Measurements from ENCODE around the gene FIGN.

The FIGN gene, protein sequence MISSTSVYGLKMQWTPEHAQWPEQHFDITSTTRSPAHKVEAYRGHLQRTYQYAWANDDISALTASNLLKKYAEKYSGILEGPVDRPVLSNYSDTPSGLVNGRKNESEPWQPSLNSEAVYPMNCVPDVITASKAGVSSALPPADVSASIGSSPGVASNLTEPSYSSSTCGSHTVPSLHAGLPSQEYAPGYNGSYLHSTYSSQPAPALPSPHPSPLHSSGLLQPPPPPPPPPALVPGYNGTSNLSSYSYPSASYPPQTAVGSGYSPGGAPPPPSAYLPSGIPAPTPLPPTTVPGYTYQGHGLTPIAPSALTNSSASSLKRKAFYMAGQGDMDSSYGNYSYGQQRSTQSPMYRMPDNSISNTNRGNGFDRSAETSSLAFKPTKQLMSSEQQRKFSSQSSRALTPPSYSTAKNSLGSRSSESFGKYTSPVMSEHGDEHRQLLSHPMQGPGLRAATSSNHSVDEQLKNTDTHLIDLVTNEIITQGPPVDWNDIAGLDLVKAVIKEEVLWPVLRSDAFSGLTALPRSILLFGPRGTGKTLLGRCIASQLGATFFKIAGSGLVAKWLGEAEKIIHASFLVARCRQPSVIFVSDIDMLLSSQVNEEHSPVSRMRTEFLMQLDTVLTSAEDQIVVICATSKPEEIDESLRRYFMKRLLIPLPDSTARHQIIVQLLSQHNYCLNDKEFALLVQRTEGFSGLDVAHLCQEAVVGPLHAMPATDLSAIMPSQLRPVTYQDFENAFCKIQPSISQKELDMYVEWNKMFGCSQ

DNA sequence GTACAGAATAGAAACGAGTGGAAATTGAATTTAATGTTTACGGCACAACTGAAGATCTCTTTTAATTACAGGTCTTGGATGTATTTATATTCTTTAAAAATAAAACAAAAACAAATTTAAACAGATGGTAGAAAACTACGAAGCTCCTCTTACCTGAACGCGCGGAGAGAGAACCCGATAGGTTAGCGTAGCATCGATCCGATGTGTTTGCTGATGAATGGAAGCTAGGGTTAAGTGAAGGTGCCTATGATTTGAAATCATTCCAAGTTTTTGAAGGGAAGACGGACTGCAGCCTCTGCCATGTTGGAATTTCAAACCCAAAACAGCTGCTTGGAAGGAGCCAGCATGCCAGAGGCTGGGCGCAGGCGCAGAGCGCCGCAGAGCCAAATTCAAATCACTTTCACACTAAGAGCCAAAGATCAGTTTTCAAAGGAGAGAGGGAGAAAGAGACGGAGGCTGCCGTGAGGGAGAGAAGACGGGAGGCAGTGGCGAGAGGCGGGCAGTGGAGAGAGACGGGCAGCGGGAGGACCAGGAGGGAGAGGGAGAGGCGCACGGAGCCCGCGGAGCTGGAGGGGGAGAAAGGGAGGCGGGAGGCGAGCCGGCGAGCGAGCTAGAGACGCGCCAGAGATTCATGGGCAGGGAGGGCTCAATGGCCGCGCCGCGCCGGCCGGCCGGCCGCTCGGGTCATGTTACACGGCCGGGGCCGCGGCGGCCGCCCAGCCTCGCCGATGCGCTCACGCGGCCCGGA lies at the start of gene FIGN:
Gene FIGN (minus strand): TSS at position 324 of the 748 bp plus-strand sequence. CDS start 1,081 bp downstream, outside the sequence.
- no peak for DNase-seq (ENCODE audit: low read depth in 2 of 2)

DNA sequence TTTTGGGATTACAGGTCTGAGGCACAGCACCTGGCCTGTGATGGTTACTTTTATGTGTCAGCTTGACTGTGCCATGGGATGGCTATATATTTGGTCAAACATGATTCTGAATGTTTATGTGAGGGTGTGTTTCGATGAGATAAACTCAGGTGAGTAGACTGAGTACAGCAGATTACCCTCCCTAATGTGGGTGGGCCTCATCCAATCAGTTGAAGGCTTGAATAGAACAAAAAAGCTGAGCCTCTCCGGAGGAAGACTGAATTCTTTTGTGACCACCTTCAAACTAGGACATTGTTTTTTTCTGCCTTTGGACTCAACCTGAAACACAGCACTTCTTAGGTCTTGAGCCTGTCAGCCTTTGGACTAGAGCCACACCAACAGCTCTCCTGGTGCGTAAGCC lies 49.4 kb upstream of the FIGN start:
- DNase-seq (ENCODE audit: low read depth in 2 of 2): no peak

DNA sequence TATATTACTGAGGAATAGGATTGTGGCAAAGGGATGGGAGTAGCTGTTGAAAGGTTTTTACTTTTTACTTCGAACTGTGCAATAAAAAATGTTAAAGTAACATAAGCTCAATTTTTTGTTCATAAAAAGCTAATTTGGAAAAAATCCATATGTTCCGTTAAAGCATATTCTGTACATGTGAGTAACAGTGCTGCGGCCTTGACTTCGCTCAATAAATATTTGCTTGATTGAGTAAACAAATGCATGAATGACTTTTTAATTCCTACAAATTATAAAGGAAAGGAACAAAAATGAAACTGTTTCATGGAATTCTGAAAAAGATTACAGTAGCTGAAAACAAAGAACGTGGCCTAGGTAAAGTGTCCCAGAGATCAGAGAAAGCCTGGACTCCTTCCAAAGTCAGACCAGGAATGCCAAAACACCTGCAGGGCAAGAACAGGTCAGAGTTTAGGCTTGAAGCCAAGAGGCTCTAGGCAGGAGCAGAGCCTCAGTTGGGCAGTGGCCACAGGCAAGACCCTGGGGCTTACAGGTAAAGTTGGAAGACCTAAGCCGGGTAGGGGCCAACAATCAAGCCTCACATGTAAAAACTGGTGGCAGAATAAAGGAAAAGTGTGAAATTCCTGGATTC lies 44.3 kb upstream of the FIGN start:
- no peak for DNase-seq (ENCODE audit: low read depth in 2 of 2)

DNA sequence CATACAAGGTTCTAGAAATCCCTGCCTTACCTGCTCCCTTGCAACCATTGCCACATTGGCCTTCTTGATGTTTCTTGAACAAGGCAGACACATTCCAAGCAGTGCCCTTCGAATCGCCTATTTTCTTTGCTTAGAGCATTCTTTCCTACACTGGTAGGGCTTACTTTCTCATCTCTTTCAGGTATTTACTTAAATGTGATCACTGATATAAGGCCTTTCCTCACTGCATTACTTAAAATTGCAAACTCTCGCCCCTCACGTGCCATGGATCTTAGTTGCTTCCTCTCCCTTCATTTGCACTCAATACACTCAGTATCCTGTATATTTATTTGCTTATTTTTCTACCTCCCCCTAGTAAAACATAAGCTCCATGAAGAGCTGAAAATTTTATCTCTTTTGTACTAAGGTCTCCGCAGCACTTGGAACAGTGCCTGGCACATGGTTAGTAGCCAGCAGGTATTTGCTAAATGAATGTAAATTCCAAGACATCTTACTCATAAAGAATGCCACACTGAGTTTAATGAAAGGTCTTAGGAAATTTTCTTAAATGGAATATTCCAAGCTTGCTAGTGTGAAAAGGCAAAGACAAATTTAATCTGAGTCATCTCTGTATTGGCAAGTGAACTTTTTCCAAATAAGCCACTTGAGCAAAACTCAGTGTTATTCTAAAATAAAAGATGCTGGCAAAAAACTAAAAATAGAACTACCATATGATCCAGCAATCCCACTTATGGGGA lies 42.4 kb upstream of the FIGN start:
- DNase-seq (ENCODE audit: low read depth in 2 of 2): no peak

DNA sequence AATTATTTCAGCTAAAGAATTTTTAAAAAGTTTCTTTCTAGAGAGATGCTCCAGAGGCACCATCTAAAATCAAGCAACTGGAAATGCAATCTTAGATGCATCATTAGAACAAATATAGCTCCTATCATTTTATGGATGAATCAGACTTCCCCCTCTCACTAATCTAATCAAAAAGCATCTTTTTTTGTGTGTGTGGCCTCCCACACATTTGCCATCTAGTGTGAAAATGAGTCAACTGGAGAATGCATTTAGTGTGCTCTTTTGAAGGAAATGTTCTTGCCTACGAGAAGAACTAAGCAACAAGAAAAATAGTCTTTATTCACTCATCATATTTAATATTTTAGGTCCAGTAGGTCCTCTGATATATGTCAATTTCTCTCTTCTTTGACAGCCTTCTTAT lies 39.5 kb upstream of the FIGN start:
- DNase-seq (ENCODE audit: low read depth in 2 of 2): no peak

DNA sequence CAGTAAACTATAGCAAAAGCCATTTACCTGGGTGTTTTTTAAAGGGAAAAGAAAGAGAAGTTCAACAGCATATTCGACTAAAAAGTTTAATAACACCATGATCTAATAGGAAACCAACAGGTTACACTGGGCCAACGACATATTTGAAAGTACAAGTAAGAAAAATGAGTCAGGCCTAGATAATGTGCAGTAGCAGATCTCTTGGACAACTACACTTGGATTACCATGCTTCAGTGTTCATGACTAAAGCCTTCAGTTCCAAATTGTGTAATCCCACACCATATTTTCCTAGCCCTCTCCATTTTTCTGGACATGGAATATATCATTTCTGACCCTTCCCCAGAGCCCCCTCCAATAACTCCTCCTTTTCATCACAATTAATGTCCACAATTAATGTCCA lies 39.1 kb upstream of the FIGN start:
- DNase-seq (ENCODE audit: low read depth in 2 of 2): no peak

DNA sequence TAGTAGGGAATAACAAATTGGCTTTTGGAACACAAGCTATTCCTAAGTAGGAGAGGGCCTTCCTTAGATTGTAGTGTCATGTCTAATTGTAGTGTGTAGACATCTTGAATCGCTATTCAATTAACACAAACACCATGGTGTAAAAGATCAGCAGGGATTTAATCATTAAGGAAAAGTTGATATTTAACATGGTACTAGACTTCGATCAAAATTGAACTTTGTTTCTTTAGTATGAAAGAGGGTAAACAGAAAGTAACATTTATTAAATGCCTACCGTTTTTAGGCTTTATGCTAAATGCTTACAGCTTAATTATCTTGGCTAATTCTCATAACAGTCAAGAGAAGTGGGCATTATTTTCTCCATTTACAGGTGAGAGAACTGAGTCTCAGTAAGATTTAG lies 37.5 kb upstream of the FIGN start:
- DNase-seq (ENCODE audit: low read depth in 2 of 2): no peak

DNA sequence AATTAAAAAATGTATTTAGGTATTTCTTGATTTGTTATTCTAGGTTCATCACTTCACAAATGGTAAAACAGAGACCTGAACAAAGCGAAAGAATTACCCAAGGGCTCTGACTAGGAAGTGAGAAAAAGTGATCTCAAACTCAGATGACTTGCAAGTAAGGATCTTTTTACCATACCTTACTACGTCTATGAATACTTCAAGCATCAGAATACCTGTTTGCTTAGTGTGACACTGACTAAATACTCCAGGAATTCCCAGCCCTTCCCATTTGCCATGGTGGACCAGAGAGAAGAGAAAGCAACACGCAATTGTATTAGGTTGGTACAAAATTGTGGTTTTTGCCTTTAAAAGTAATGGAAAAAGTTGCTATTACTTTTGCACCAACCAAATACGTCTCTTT lies 35.8 kb upstream of the FIGN start:
- DNase-seq (ENCODE audit: low read depth in 2 of 2): no peak

DNA sequence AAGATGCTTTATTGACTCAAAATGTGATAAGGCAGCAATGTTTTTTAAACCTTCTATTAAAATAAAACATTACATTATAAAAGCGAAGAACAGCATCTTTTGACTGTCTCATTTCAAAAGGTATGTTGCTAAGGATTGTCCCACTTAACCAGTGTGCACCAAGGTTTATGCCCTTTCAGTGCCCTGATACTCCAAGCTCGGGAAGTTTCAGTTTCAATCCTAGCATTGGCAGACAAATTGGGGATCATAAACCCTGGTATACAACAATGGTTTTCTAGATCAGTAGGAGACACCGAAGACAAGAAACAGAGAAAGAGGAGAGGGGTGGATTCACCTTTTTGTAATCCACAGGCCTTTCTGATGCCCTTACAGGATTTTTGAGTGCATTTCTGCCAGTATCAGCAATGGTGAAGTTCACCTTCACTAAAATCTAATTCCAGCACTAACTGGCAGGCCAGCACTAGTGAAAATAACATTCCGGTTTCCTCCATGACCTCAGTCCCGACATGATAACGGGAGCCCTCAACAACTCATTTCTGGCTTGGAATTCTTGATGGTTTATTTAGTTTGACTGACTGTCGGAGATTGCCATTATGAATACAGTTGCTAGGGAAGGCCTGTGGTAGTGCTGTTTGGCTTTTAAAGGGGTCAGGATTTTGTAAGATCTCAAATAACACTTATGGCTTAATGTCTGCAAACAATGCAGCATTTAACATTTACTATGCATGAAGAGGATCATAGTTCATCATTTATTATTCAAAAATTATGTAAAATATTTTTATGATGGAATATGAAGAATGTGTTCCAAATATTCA lies 33.3 kb upstream of the FIGN start:
- no peak for DNase-seq (ENCODE audit: low read depth in 2 of 2)

DNA sequence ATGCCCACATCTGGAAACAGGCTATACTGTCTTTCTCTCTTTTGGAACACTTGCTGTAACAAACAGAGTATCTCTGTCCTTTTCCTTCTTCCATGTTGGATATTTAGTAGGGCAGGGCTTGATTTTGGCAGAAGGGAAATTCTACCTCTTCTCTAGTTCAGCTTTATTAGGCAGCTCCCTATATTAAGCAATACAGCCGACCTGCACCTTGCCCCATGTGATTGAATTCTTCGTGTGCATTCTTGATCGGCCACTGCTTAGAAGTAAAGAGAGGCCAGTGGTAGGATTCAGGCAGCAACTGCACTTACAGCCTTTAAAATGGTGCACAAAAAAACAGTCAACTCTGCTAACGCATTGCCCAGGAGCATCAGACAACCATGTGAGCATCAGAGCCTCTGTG lies 31.3 kb upstream of the FIGN start:
- no peak for DNase-seq (ENCODE audit: low read depth in 2 of 2)

DNA sequence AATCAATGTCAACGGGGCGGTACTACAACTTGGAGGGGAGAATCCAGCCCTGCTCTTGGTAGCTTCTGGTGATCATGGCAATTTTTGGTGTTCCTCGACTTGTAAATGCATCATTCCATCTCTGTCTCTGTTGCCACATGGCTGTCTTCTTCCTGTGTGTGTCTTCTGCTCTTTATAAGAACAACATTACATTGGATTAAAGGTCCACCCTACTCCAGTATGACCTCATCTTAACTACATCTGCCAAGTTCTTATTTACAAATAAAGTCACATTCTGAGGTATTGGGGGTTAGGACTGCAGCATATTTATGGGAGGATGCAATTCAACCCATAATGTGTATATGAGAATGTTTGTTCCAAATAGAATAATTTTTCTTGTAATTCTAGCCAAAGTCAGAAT lies 28.8 kb upstream of the FIGN start:
- DNase-seq (ENCODE audit: low read depth in 2 of 2): no peak

DNA sequence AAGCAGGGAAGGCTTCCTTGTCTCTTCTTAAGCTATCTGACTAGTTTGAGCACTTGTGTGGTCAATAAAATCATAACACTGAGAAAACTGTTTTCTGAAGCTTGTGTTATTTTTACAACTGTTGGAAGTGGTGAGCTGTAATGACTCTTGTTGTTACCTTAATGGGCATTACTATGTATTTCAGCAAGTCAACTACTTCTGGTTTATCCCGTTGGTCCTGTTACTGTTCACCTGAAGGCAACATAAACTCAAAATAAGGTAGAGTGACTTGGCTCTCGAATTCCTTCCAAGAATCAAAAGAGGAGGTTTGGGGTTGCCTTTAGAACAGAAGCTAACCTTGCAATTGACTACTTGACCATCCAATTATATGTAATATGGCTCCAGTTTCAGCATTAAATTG lies 23.2 kb upstream of the FIGN start:
- DNase-seq (ENCODE audit: low read depth in 2 of 2): no peak

DNA sequence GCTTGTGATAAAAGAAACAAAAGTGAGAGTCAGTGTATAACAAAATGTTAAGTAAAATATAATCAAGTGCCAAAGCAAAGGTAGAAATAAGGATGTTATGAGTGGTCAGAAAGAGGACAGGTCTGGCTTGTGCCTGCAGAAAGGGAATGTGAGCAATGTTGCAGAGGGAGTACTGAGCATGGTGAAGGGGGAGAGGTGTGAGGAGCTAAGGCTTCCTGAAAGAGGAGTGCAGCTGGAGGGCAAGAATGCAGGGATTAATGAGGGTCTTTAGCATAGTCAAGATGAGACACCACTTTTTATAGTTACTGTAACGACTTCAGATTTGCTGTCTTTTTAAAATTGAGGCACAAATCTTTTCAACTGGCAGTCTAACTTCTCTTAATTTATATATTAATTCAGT lies 22.0 kb upstream of the FIGN start:
- no peak for DNase-seq (ENCODE audit: low read depth in 2 of 2)

DNA sequence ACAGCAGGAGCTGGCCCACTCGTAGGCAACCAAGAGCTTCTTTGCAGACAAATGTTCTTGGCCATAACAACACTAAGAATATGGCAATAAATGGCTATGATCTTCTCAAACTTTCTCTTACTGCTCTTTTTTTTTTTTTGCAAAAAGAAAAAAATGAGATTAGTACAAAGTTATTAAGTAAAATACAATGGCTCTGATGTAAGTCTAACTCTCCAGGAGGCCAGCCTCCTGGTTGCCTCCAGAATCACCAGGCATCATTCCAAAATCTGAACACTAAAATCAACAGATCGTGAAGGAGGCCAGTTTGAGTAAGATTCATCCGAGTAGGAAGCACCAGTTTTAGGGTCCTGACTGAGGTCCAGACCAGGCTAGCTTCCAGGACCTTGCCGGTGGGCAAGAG lies 20.8 kb upstream of the FIGN start:
- no peak for DNase-seq (ENCODE audit: low read depth in 2 of 2)

DNA sequence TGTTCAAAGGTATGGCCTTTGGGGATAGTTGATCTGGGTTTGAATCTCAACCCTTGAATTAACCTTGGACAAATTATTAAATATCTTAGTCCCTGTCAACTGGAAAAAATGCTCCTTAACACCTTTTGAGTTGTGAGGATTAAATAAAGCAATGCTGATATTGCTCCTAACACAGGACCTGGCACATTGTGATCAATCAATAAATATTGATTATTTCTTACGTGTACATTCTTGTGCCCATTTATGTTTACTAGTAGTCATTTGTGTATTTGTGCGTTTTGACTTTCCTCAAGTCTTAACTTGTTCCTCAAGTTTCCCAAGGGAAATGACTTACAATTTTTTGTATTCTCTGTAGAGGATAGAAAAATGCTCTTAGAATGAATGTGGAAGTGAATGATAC lies 19.6 kb upstream of the FIGN start:
- no peak for DNase-seq (ENCODE audit: low read depth in 2 of 2)

DNA sequence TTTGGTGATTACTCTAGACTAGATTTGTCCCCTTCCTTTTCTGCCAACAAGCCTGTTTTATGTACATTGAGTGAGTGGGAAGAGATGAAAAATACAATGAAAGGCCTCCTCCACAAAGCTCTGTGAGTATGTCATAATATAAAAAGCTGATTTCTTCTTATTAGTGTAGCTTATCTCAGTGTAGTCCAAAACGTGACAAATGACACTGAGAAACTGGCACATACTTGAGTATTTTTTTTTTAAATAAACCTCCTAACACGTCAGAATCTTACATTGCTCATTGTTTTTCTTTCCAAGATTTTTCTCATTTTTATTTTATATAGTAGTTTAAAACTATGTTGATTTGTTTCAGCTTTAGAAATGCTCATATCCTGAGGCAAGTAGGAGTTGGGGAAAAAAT lies 17.9 kb upstream of the FIGN start:
- no peak for DNase-seq (ENCODE audit: low read depth in 2 of 2)

DNA sequence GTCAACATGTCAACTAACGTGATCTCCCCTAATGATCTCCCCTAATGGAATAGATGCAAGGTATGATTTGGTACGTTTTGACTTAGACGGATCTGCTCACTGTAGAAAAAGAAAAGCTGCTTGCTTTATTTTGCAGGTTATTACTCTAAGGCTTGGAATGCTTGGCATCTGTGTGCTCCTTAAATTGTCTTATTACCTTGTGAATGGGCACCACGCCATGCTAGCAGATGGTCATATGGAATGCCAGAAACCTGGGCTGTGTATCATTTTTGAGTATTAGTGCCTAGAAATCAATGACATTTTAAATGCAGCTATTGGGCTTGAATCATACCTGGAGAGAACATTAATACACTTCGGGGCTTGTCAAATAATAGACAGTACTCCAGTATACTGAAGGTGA lies 16.5 kb upstream of the FIGN start:
- no peak for DNase-seq (ENCODE audit: low read depth in 2 of 2)

DNA sequence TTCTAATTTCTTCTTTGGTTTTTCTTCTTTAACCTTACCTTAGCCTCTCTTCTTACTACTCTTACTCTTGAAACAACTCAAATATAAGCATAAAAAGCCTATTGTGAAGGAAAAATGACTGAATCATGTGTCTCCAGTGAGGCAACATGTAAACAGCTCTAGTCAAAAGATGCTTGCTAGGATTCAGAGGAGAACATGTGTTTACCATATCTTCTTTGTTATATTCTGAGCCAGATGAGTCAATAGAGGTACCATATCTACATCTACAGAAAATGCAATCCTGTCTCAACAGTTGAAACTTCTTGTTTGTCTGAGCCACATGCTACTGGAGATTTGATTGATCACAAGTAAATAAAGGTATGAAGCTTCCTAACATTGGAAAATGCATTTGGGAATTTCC lies 15.9 kb upstream of the FIGN start:
- no peak for DNase-seq (ENCODE audit: low read depth in 2 of 2)

DNA sequence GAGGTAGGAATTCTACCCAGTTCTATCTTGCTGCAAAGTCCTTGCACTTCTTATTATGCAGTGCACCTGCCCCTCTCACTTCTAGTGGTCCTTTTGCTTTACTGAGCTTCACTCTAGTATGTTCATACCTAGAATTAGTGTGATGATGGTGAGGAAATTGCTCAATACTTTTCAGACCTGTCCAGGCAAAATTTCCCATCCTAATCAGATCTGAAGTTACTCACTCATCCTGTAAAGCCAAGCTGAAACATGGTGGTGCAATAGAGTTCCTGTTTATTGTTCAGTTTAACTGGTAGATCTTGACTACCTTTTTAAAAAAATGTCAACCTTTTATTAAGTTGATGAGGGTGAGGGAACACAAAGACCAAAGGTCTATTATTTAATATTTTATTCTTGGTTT lies 12.6 kb upstream of the FIGN start:
- DNase-seq (ENCODE audit: low read depth in 2 of 2): no peak

DNA sequence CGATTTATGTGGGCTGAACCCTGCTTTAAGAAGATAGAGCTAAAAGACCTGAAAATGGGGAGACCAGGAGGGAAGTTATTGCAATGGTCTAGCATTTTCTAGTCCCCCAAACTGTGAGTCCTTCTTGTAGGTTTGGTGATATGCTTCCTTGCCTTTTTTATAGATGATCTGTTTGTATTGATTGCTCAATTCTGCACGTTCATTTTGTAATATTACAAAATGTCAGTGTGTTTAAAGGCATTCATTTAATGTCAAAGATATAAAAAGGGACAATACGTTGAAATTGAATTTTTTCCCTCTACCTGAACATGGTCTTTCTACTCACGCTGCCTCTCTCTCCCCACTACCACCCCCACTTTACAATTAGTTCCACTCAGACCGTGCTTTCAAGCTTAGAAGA lies 5.6 kb upstream of the FIGN start:
- DNase-seq (ENCODE audit: low read depth in 2 of 2): no peak

DNA sequence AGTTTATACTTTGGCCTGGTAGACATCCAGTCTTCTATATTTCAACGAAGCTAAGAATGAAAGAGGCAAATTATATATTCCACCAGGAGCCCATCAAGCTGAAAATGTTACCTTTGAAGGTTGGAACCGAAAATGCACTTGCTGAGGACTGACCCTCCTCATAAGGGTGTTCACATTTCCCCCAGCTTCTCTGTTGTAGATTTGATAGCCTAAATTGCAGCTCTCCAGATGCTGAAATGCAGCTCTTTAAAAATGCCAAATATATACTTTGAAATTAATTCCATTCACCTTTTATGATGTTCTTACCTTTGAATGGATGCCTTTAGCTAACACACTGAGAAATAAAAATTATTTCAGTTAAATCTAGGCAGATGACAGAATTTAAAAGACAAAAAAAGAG lies 1.8 kb upstream of the FIGN start:
- DNase-seq (ENCODE audit: low read depth in 2 of 2): no peak

Measured in stimulated activated CD4-positive, alpha-beta T cell treated with anti-CD3 and anti-CD28 coated beads, Interleukin-1b, Interleukin-23, amount 100 ng/mL, for 1 hour (primary cell).